HG02938 (cell line): Measurements from ENCODE around the gene FREM1.

Experiments
- ATAC-seq: cut with Tn5 transposase; IDR thresholded peaks from one replicate; pipeline ENCODE4 v1.9.1; 2021; ENCODE audit warnings: mild to moderate bottlenecking, moderate library complexity; ENCODE audit not compliant: unreplicated experiment

The FREM1 gene

GRCh38 chr9:14909601-14909960, 647 bp downstream of the FREM1 start:
- ATAC-seq = no peak

GRCh38 chr9:14909181-14909580, 1.0 kb downstream of the FREM1 start:
- no peak for ATAC-seq

- no peak for ATAC-seq
Measured at GRCh38 chr9:14908295-14909180, 1.7 kb downstream of the FREM1 start.

GRCh38 chr9:14907696-14908095, 2.5 kb downstream of the FREM1 start:
- ATAC-seq = no peak

- no peak for ATAC-seq
Measured at GRCh38 chr9:14907360-14907685, 2.9 kb downstream of the FREM1 start.

GRCh38 chr9:14906644-14907359, 3.4 kb downstream of the FREM1 start:
- no peak for ATAC-seq

- no peak for ATAC-seq
Measured at GRCh38 chr9:14906000-14906399, 4.2 kb downstream of the FREM1 start.

GRCh38 chr9:14903040-14903439, 7.2 kb downstream of the FREM1 start:
- ATAC-seq = no peak

- no peak for ATAC-seq
Measured at GRCh38 chr9:14902561-14902960, 7.7 kb downstream of the FREM1 start.

- ATAC-seq = no peak
Measured at GRCh38 chr9:14899815-14900193, 10.4 kb downstream of the FREM1 start.

GRCh38 chr9:14899042-14899814, 11.0 kb downstream of the FREM1 start:
- no peak for ATAC-seq

GRCh38 chr9:14895806-14896205, 14.4 kb downstream of the FREM1 start:
- ATAC-seq = no peak

- ATAC-seq = no peak
Measured at GRCh38 chr9:14893280-14893679, 16.9 kb downstream of the FREM1 start.

GRCh38 chr9:14891332-14891731, 18.9 kb downstream of the FREM1 start:
- ATAC-seq = no peak

GRCh38 chr9:14889451-14889850, 20.8 kb downstream of the FREM1 start:
- no peak for ATAC-seq

GRCh38 chr9:14888875-14889274, 21.4 kb downstream of the FREM1 start:
- no peak for ATAC-seq

GRCh38 chr9:14888272-14888671, 22.0 kb downstream of the FREM1 start:
- ATAC-seq = no peak

GRCh38 chr9:14887149-14887548, 23.1 kb downstream of the FREM1 start:
- ATAC-seq = no peak

- ATAC-seq = no peak
Measured at GRCh38 chr9:14883310-14883944, 26.8 kb downstream of the FREM1 start.

GRCh38 chr9:14882090-14882489, 28.1 kb downstream of the FREM1 start:
- ATAC-seq = no peak

- ATAC-seq = no peak
Measured at GRCh38 chr9:14881006-14881405, 29.2 kb downstream of the FREM1 start.
